HG02678 (cell line): ENCODE measurements around the gene KRTAP1-5.
"Not testable (repeated sequence)": the region's sequence is repeated elsewhere in the genome, so short reads cannot be mapped to it uniquely, and the experiment has no call there.

Experiments
- ATAC-seq: cut with Tn5 transposase; IDR thresholded peaks from one replicate; pipeline ENCODE4 v1.9.1; 2021; ENCODE audit warnings: mild to moderate bottlenecking, moderate library complexity; ENCODE audit not compliant: unreplicated experiment

KRTAP1-5 gene

GRCh38 chr17:41049110-41049509 is 22.1 kb upstream of the KRTAP1-5 start:
- ATAC-seq = no peak

- ATAC-seq = no peak
Measured at GRCh38 chr17:41048441-41048840, 21.4 kb upstream of the KRTAP1-5 start.

GRCh38 chr17:41046735-41047465 is 19.9 kb upstream of the KRTAP1-5 start, which contains the start of gene KRTAP2-1:
TSS of gene KRTAP2-1 (minus strand) at chr17:41047316. CDS start at chr17:41047267, 49 bp downstream.
- ATAC-seq = not testable (repeated sequence)

- no peak for ATAC-seq
Measured at GRCh38 chr17:41042953-41043352, 15.9 kb upstream of the KRTAP1-5 start.

GRCh38 chr17:41040783-41041571 is 14.0 kb upstream of the KRTAP1-5 start, which contains the start of gene KRTAP1-1:
TSS of gene KRTAP1-1 (minus strand) at chr17:41041450. CDS start at chr17:41041397, 53 bp downstream.
- not testable (repeated sequence) for ATAC-seq

DNA sequence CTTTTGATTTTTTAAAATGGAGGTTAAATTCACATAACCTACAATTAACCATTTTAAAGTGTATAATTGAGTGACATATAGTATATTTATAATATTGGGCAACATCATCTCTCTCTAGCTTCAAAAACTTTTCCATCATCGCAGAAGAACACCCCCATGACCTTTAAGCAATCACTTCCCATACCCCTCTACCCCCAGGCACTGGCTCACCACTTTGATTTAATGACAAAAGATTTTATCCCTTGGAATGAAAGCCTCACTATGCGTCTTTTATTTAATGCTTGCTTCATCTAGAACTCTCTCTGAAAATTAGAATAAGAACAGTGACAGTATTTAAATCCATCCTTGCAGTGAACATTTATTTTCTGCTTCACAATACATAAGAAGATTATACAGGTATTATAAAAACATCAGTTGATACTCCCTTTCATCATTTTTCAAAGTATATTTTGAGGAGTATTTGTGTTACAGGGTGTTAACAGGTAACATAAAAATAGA is 10.9 kb upstream of the KRTAP1-5 start:
- no peak for ATAC-seq

- not testable (repeated sequence) for ATAC-seq
Measured at GRCh38 chr17:41034346-41034935, 7.4 kb upstream of the KRTAP1-5 start, which contains the start of gene KRTAP1-3. TSS of gene KRTAP1-3 (minus strand) at chr17:41034874. CDS start at chr17:41034821, 53 bp downstream.

GRCh38 chr17:41029633-41030245 is 2.7 kb upstream of the KRTAP1-5 start, which contains the start of gene KRTAP1-4:
TSS of gene KRTAP1-4 (minus strand) at chr17:41030195. CDS start at chr17:41030078, 117 bp downstream.
- no peak for ATAC-seq

GRCh38 chr17:41024697-41025096 is 2.3 kb downstream of the KRTAP1-5 start:
- no peak for ATAC-seq

DNA sequence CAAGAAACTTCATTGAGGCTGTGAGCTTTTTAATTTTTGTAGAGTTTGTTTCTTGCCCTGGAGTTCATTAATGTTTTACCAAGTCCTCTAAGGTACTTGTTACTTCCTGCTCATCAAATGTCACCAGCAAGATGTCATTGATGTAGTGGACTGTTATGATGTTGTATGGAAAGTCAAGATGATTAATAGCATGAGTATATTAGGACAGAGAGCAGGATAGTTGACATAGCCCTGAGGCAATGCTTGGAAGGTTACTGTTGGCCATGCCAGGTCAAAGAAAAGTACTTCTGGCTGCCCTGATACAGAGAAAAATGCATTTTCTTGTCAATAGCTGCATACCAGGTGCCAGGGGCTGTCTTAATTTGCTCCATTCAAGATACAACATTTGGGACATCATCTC is 6.7 kb downstream of the KRTAP1-5 start:
- ATAC-seq = no peak

GRCh38 chr17:41019415-41019814 is 7.6 kb downstream of the KRTAP1-5 start:
- ATAC-seq = no peak

- no peak for ATAC-seq
Measured at GRCh38 chr17:41018541-41018940, 8.5 kb downstream of the KRTAP1-5 start.

GRCh38 chr17:41016578-41017215 is 10.3 kb downstream of the KRTAP1-5 start:
- ATAC-seq = no peak

DNA sequence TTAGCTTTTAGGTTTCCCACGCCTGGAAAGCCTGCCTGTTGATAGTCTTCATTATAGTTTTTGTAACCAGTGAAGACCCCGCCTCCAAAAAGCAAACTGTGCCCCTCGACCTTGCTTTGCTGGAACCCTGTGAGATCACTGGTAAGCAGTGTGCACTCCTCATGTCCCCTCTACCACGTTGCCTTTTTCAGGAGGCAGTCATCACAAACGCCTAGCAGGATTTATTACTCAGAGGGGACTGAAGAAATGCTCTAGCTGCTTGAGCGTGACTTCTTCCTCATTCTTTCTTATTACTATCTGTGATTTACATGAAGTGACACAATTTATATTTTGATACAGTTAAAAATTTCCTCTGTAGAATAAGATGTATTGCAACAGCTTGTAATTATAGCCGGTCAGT is 11.6 kb downstream of the KRTAP1-5 start:
- no peak for ATAC-seq

DNA sequence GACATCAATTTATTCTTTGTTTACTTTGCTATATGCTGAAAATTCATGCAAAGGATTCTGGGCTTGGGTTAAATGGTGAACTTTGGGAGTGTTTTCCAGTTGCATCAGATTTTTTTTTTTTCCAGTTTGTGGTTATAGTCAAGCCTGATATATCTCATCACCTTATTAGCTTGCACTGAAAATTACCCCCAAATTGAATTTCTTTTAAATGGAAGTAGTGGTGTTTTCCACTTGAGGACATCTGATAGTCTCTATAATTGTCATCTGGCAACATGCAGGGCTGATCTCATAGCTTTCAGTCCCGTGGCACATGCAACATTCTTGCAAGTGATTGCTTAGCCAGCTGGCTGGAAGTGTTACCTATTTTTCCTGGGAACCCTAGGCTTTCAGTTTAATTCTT is 13.4 kb downstream of the KRTAP1-5 start:
- no peak for ATAC-seq

- ATAC-seq = no peak
Measured at GRCh38 chr17:41013181-41013580, 13.8 kb downstream of the KRTAP1-5 start.

GRCh38 chr17:41012326-41013120 is 14.5 kb downstream of the KRTAP1-5 start:
- ATAC-seq = no peak

- ATAC-seq = no peak
Measured at GRCh38 chr17:41010441-41010840, 16.6 kb downstream of the KRTAP1-5 start.

DNA sequence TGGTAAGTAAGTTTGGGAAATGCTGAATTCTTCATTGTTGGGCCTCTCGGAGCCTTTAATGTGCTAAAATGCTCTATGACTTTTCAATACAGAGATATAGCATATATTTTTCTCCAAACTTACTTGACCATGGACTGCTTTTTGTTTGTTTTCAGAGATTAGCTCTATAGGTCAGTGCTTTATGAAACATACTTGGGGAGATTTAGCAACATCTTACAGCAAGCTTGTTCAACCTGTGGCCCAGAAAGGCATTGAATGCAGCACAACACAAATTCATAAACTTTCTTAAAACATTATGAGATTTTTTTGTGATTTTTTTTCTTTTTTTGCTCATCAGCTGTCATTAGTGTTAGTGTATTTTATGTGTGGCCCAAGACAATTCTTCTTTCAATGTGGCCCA is 17.1 kb downstream of the KRTAP1-5 start:
- ATAC-seq = no peak
